OCI-LY1 (cell line): ENCODE measurements around the gene NAGLU.

Experiments used
- EZH2 ChIP-seq: fragments of 200-600 bp; sonication (generic), shearing (Covaris generic); IDR thresholded peaks from 2 replicates; pipeline ENCODE4 v1.8.0; 2017; ENCODE audit warnings: borderline replicate concordance, mixed run types, mild to moderate bottlenecking, antibody characterized with exemption, low read length, moderate library complexity, mixed read lengths
- TF ChIP-seq, protein P1 (sequence below): fragments of 200-600 bp; sonication (generic), shearing (Covaris generic); IDR thresholded peaks from 2 replicates; pipeline ENCODE4 v1.5.1; 2017; ENCODE audit warnings: mild to moderate bottlenecking, antibody characterized with exemption, low read length, moderate library complexity, mixed read lengths

DNA sequence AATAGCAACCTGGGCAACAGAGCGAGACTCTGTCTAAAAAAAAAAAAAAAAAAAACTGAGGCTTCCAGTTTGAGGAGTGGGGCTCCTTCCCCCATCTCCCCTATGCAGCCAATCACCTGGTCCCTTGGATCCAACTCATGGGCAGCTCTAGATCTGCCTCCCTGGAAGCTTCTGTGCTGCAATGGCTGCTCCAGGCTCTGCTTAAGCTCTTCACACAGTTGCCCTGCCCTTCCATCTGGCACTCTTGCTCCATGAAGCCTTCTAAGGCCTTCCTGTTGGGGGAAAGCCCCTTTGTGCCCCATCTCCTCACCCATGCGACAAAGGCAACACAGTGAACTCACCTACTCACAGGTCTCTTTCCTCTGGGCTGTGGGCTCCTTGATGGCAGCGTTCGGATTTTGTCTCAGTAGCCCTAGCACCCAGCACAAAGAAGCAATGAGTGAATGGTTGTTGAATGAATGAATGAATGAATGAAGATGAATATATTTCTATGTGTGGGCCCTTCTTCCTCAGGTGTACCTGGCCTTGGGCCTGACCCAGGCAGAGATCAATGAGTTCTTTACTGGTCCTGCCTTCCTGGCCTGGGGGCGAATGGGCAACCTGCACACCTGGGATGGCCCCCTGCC, 1.9 kb downstream of the NAGLU start:
- TF ChIP-seq, protein P1, sequence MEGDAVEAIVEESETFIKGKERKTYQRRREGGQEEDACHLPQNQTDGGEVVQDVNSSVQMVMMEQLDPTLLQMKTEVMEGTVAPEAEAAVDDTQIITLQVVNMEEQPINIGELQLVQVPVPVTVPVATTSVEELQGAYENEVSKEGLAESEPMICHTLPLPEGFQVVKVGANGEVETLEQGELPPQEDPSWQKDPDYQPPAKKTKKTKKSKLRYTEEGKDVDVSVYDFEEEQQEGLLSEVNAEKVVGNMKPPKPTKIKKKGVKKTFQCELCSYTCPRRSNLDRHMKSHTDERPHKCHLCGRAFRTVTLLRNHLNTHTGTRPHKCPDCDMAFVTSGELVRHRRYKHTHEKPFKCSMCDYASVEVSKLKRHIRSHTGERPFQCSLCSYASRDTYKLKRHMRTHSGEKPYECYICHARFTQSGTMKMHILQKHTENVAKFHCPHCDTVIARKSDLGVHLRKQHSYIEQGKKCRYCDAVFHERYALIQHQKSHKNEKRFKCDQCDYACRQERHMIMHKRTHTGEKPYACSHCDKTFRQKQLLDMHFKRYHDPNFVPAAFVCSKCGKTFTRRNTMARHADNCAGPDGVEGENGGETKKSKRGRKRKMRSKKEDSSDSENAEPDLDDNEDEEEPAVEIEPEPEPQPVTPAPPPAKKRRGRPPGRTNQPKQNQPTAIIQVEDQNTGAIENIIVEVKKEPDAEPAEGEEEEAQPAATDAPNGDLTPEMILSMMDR: no peak
- TF ChIP-seq EZH2: no peak
